Common myeloid progenitor, CD34-positive (primary cell): Measurements from ENCODE around the gene INTS15. TPM values are rescaled to one million over a fixed set of nuclear protein-coding genes. Genes with fewer than 3 reads are reported as not detected.

Source experiments
- CTCF ChIA-PET: fragments of 350-600 bp; sonication (Branson Sonifier 250); formaldehyde crosslinking; loops from one replicate; lab custom pipeline; 2021; ENCODE audit warnings: antibody characterized with exemption; lab: Charles Lee
- POLR2A ChIA-PET: fragments of 350-600 bp; sonication (Branson Sonifier 250); formaldehyde crosslinking; loops from one replicate; lab custom pipeline; 2021; ENCODE audit warnings: antibody characterized with exemption; lab: Charles Lee
- DNase-seq, 3 donors: peaks; one replicate each; pipeline versions ENCODE4 v3.0.0 to v3.0.0-alpha.2; 2013
- H3K27ac ChIP-seq, 2 experiments: 1 replicate in 1 of 2; 2 replicates in 1 of 2; pipeline ENCODE4 v1.7.0; 2013; ENCODE audit warnings: inconsistent platforms in 2 of 2, low read length in 2 of 2, mild to moderate bottlenecking in 2 of 2, low read depth in 1 of 2, moderate library complexity in 1 of 2; ENCODE audit not compliant: severe bottlenecking in 2 of 2, insufficient read depth in 1 of 2, poor library complexity in 1 of 2
- H3K27me3 ChIP-seq, 5 experiments: replicated peaks in 2 of 5; 1 replicate in 3 of 5; 2 replicates in 2 of 5; pipeline versions ENCODE4 v1.6.1 to v1.7.0; 2013; ENCODE audit warnings: low read length in 4 of 5, mild to moderate bottlenecking in 2 of 5, moderate library complexity in 2 of 5, inconsistent platforms in 1 of 5; ENCODE audit not compliant: insufficient read depth in 5 of 5, control insufficient read depth in 4 of 5
- H3K36me3 ChIP-seq, 4 experiments: 1 replicate in 2 of 4; 2 replicates in 2 of 4; pipeline versions ENCODE4 v1.6.1 to v1.7.0; 2013; ENCODE audit warnings: low read length in 3 of 4, control low read depth in 1 of 4, mild to moderate bottlenecking in 1 of 4; ENCODE audit not compliant: control insufficient read depth in 4 of 4, insufficient read depth in 4 of 4
- H3K4me1 ChIP-seq, 4 experiments: 1 replicate in 3 of 4; 2 replicates in 1 of 4; pipeline versions ENCODE4 v1.6.1 to v1.7.1; 2013; ENCODE audit warnings: low read length in 3 of 4, mild to moderate bottlenecking in 3 of 4, control low read depth in 1 of 4, inconsistent platforms in 1 of 4, moderate library complexity in 1 of 4; ENCODE audit not compliant: control insufficient read depth in 4 of 4, insufficient read depth in 4 of 4; ENCODE audit errors: control extremely low read depth in 1 of 4
- H3K4me3 ChIP-seq, 7 experiments: 1 replicate in 4 of 7; 2 replicates in 3 of 7; pipeline versions ENCODE4 v1.5.1 to v1.7.0; 2013; ENCODE audit warnings: mild to moderate bottlenecking in 7 of 7, low read length in 6 of 7, moderate library complexity in 6 of 7, inconsistent platforms in 2 of 7, low read depth in 2 of 7, control low read depth in 1 of 7; ENCODE audit not compliant: insufficient read depth in 4 of 7, control insufficient read depth in 1 of 7; ENCODE audit errors: extremely low read depth in 1 of 7
- H3K9me3 ChIP-seq, 5 experiments: 1 replicate in 4 of 5; 2 replicates in 1 of 5; pipeline versions ENCODE4 v1.6.1 to v1.7.1; 2013; ENCODE audit warnings: low read length in 4 of 5, mild to moderate bottlenecking in 2 of 5, inconsistent platforms in 1 of 5, low read depth in 1 of 5, moderate library complexity in 1 of 5; ENCODE audit not compliant: control insufficient read depth in 4 of 5, insufficient read depth in 2 of 5; ENCODE audit errors: control extremely low read depth in 1 of 5
- WGBS: methylation state at CpG from one replicate; pipeline ENCODE4 v1.1.5; 2013; ENCODE audit not compliant: insufficient coverage; 5-methylcytosine and 5-hydroxymethylcytosine counted together
- polyA plus RNA-seq: library from polyadenylated mRNA; unstranded; fragments of 120-200 nt; gene quantifications from one replicate; pipeline ENCODE4 v1.2.1, GENCODE V29; 2013

INTS15 gene
- polyA plus RNA-seq = 26.4 TPM

DNA sequence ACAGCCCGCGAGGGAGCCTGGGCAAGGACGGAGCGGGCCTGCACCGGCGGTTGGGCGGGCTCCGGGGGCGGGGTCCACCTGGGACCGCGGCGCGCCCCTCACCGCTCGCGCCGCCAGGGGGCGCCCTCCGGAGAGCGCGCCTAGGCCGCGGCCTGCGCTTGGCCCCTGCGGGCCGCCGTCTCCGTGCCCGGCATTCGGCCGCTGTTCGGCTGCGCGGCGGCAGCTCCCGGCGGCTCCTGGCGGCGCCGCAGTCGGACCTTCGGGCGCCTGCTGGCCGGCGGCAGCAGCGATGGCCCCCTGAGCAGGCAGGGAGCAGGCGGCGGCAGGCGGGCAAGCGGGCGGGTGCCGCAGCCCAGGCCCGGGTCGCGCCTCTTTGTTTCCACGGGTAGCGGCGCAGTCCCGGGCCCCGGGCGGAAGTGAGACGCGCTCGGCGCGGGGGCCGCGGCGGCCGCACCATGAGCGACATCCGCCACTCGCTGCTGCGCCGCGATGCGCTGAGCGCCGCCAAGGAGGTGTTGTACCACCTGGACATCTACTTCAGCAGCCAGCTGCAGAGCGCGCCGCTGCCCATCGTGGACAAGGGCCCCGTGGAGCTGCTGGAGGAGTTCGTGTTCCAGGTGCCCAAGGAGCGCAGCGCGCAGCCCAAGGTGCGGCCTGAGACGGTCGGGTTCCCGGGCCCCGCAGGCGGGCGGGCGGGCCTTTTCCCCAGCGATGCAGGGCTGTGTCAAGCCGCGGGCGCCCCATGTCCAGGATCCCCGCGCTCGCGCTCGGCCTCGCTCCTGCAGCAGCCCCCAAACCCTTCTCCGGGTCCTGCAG, at the start of gene INTS15:
INTS15 (plus strand) TSS at position 193 of the 816 bp plus-strand sequence; CDS start at position 456, 263 bp downstream.
- H3K27me3 ChIP-seq = no peaks in the 10 kb centered on the region
- CTCF ChIA-PET = interaction anchor here (0.8 to 3.3 kb wide), 6 partner anchors 10 to 74 kb away, joined by 3 to 19 read pairs (median 9); partner anchors contain the start of gene ZDHHC4
- DNase-seq = peak; percentile 84 to 93 (median 90)
- peak within 1 kb of the TSS; percentile 33 to 77 for H3K27ac ChIP-seq
- H3K4me1 ChIP-seq = peaks cover 0 to 16% (median 11%) of the 10 kb centered on the region in 4 experiments
- POLR2A ChIA-PET = interaction anchor here (0.6 to 1.1 kb wide), 3 partner anchors 12 to 74 kb away, joined by 3 to 4 read pairs (median 3); no protein-coding TSS in a partner anchor
- 0% methylated on average over 79 of the region's 107 CpGs for WGBS
- H3K36me3 ChIP-seq = peaks cover 5 to 48% (median 33%) of the 10 kb centered on the region in 4 experiments
- H3K4me3 ChIP-seq = peak within 1 kb of the TSS; percentile 78 to 97 (median 90)
- H3K9me3 ChIP-seq = no peaks in the 10 kb centered on the region

DNA sequence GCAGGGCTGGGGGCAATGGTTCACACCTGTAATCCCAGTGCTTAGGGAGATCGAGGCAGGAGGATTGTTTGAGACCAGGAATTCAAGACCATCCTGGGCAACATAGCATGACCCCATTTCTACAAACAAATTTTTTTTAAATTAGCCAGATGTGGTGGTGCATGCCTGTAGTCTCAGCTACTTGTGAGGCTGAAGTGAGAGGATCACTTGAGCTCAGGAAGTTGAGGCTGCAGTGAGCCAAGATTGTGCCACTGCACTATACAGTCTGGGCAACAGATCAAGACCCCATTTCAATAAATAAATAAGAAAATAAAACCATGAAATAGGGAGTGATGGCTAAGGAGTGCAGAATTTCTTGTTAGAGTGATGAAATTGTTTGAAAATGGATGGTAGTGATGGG, 47.5 kb upstream of the INTS15 start:
- Histone ChIP-seq H3K9me3 (no peaks in the 10 kb centered on the region), H3K4me1 (peaks cover 0 to 20% (median 18%) of the 10 kb centered on the region in 4 experiments), H3K27me3 (peaks cover 0 to 5% (median 0%) of the 10 kb centered on the region in 5 experiments), H3K4me3 (no peak overlapping the region), H3K27ac (no peak overlapping the region), H3K36me3 (no peaks in the 10 kb centered on the region)
- ChIA-PET POLR2A (no interaction called here), CTCF (no interaction called here)
- no peak for DNase-seq
- WGBS = no CpG with 5 or more reads among the region's 1 CpG

DNA sequence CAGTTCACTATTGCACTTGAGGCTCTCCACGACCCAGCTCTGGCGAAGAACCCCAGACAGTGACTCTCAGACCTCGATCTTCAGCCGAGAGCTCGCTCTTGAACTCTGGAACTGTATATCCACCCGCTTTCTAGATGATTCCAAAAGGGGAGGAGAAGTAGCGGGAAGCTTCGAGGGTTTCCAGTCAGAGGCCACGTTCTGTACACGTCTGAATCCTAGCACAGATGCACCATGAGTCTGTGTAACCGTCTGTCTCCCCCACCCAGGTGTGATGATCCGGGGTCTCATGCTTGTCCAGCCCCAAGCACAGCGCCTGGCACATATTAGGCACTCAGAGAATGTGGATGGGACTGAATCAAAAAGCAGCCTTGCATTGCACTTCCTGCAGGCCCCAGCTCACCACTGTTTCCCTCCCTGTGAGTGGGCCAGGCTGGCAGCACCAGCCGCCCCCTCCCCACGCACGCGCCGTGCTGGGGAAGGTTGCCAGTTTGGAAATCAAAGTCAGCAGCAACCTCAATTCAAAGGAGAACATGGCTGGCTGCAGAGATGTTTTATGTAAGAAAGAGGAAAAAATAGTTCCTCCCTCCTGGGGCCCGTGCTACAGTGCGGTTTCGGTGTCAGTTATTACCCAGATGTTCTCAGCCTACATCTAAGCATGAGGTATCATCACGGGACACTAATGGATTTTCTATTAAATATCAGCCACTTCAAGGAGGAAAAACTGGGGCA, 44.3 kb upstream of the INTS15 start:
- Histone ChIP-seq H3K27ac (no peak overlapping the region), H3K9me3 (no peaks in the 10 kb centered on the region), H3K27me3 (no peaks in the 10 kb centered on the region), H3K36me3 (no peaks in the 10 kb centered on the region), H3K4me3 (peak overlapping the region in 1 of 7 experiments; percentile 23), H3K4me1 (peaks cover 0 to 20% (median 18%) of the 10 kb centered on the region in 4 experiments)
- ChIA-PET POLR2A (no interaction called here), CTCF (interaction anchor here (1.3 to 1.4 kb wide), 4 partner anchors 12 to 47 kb away, joined by 3 to 6 read pairs (median 6); no protein-coding TSS in a partner anchor)
- peak; percentile 40 to 86 (median 77) for DNase-seq
- WGBS = 48% methylated on average over 19 of the region's 22 CpGs

GRCh38 chr7:6546498-6547251, 43.1 kb upstream of the INTS15 start:
- WGBS = 44% methylated on average over 4 of the region's 12 CpGs
- H3K4me3 ChIP-seq = no peak overlapping the region
- DNase-seq = peak in 1 of 3 donors; percentile 37
- peaks cover 0 to 20% (median 18%) of the 10 kb centered on the region in 4 experiments for H3K4me1 ChIP-seq
- CTCF ChIA-PET = interaction anchor here (0.6 to 4.4 kb wide), 8 partner anchors 10 to 46 kb away, joined by 3 to 31 read pairs (median 4); no protein-coding TSS in a partner anchor
- no peak overlapping the region for H3K27ac ChIP-seq
- no peaks in the 10 kb centered on the region for H3K36me3 ChIP-seq
- no peaks in the 10 kb centered on the region for H3K27me3 ChIP-seq
- POLR2A ChIA-PET = interaction anchor here (1.1 kb wide), 1 partner anchor 12 kb away, joined by 4 read pairs; no protein-coding TSS in a partner anchor
- no peaks in the 10 kb centered on the region for H3K9me3 ChIP-seq

DNA sequence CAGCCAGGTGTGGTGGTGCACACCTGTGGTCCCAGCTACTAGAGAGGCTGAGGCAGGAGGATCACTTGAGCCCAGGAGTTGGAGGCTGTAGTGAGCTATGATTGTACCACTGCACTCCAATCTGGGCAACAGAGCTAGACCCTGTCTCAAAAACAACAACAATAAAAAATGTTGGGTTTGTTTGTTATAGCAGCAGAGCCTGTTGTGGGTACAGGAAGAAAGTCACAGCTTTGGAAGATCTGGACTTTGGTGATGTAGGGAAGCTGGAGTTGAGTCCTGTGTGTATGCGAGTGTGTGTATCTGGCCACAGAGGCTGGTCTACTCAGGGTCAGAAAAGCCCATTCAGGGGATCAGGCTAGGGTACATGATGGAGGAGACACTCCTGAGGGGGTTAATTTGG, 42.4 kb upstream of the INTS15 start:
- WGBS = 100% methylated on average over 1 of the region's 1 CpG
- CTCF ChIA-PET = interaction anchor here (0.6 to 4.4 kb wide), 7 partner anchors 8 to 31 kb away, joined by 3 to 31 read pairs (median 4); no protein-coding TSS in a partner anchor
- no peak for DNase-seq
- no peaks in the 10 kb centered on the region for H3K27me3 ChIP-seq
- H3K27ac ChIP-seq = no peak overlapping the region
- H3K4me1 ChIP-seq = peaks cover 0 to 20% (median 18%) of the 10 kb centered on the region in 4 experiments
- POLR2A ChIA-PET = interaction anchor here (1.1 kb wide), 1 partner anchor 13 kb away, joined by 4 read pairs; no protein-coding TSS in a partner anchor
- H3K36me3 ChIP-seq = no peaks in the 10 kb centered on the region
- no peak overlapping the region for H3K4me3 ChIP-seq
- no peaks in the 10 kb centered on the region for H3K9me3 ChIP-seq

- POLR2A ChIA-PET = no interaction called here
- CTCF ChIA-PET = no interaction called here
- DNase-seq = no peak
Observed at GRCh38 chr7:6551016-6551511, 38.8 kb upstream of the INTS15 start, which contains the start of gene GRID2IP. Gene GRID2IP, minus strand, starts transcription at chr7:6551461. Its CDS starts 25 bp downstream, at chr7:6551436.

More at GRCh38 chr7:6551016-6551511, 38.8 kb upstream of the INTS15 start, which contains the start of gene GRID2IP:
- Histone ChIP-seq H3K9me3 (no peaks in the 10 kb centered on the region), H3K4me1 (peaks cover 0 to 9% (median 6%) of the 10 kb centered on the region in 4 experiments), H3K36me3 (no peaks in the 10 kb centered on the region), H3K27me3 (peaks cover 0 to 2% (median 0%) of the 10 kb centered on the region in 5 experiments), H3K4me3 (no peak within 1 kb of the TSS), H3K27ac (no peak within 1 kb of the TSS)
- WGBS = 95% methylated on average over 40 of the region's 46 CpGs
